H1 (cell line): ENCODE results near the gene GNG13. TPM values are rescaled to one million over a fixed set of nuclear protein-coding genes. Genes with fewer than 3 reads are reported as not detected.

Experiments
- CTCF ChIA-PET: fragments of 300-600 bp; sonication (Branson Sonifier 250); formaldehyde crosslinking; loops from one replicate; lab custom pipeline; 2021; ENCODE audit not compliant: partially characterized antibody; lab: Charles Lee
- POLR2A ChIA-PET: fragments of 300-600 bp; sonication (Branson Sonifier 250); formaldehyde crosslinking; loops from one replicate; lab custom pipeline; 2021; ENCODE audit warnings: inconsistent platforms; ENCODE audit not compliant: partially characterized antibody; lab: Charles Lee
- DNase-seq, 2 experiments: peaks; one replicate each; pipeline versions ENCODE4 v3.0.0 to v3.0.0-alpha.2; 2010 to 2022; ENCODE audit warnings: low spot score in 2 of 2, low read depth in 1 of 2, mixed read lengths in 1 of 2
- FAIRE-seq: peaks from 2 replicates; lab custom pipeline; 2011; peaks lifted over from hg19 to GRCh38; lab: Jason Lieb, UNC
- H2AFZ ChIP-seq: 2 replicates; pipeline ENCODE4 v1.8.1; 2012; ENCODE audit warnings: low read length, inconsistent platforms
- H2AK5ac ChIP-seq: 2 replicates; pipeline ENCODE4 v1.6.1; 2013; ENCODE audit warnings: low read depth, low read length
- H2BK120ac ChIP-seq: replicated peaks from 2 replicates; pipeline ENCODE3; 2013; ENCODE audit warnings: low read depth, low read length, inconsistent platforms
- H2BK12ac ChIP-seq: 2 replicates; pipeline ENCODE4 v1.6.1; 2013; ENCODE audit warnings: low read depth, low read length
- H2BK15ac ChIP-seq: 2 replicates; pipeline ENCODE4 v1.6.1; 2013; ENCODE audit warnings: low read length
- H2BK20ac ChIP-seq: 2 replicates; pipeline ENCODE4 v1.6.1; 2013; ENCODE audit warnings: low read length
- H2BK5ac ChIP-seq: 2 replicates; pipeline ENCODE4 v1.6.1; 2013; ENCODE audit warnings: low read depth, low read length
- H3K14ac ChIP-seq: 2 replicates; pipeline ENCODE4 v1.6.1; 2013; ENCODE audit warnings: inconsistent platforms; ENCODE audit not compliant: insufficient read length
- H3K18ac ChIP-seq: 2 replicates; pipeline ENCODE4 v1.6.1; 2013; ENCODE audit warnings: low read length; ENCODE audit errors: extremely low read depth
- H3K23ac ChIP-seq: 2 replicates; pipeline ENCODE4 v1.6.1; 2013; ENCODE audit warnings: inconsistent platforms; ENCODE audit not compliant: insufficient read length
- H3K23me2 ChIP-seq: 2 replicates; pipeline ENCODE4 v1.6.1; 2013; ENCODE audit warnings: low read depth, low read length
- H3K27ac ChIP-seq: 2 replicates; pipeline ENCODE4 v1.6.1; 2011; ENCODE audit warnings: low read depth, low read length, inconsistent platforms
- H3K27me3 ChIP-seq, 4 experiments: replicated peaks in 1 of 4; 1 replicate in 1 of 4; 2 replicates in 3 of 4; pipeline versions ENCODE4 v1.6.1 to v1.8.1; 2011 to 2013; ENCODE audit warnings: low read length in 3 of 4, mild to moderate bottlenecking in 3 of 4, inconsistent platforms in 2 of 4, mixed read lengths in 2 of 4, moderate library complexity in 1 of 4; ENCODE audit not compliant: control insufficient read depth in 3 of 4, insufficient read depth in 3 of 4; ENCODE audit errors: extremely low read depth in 1 of 4
- H3K36me3 ChIP-seq, 4 experiments: 2 replicates each; pipeline versions ENCODE4 v1.6.1 to v1.8.1; 2011 to 2013; ENCODE audit warnings: mild to moderate bottlenecking in 4 of 4, low read length in 3 of 4, moderate library complexity in 2 of 4, control low read depth in 1 of 4, inconsistent platforms in 1 of 4; ENCODE audit not compliant: insufficient read depth in 4 of 4, control insufficient read depth in 2 of 4
- H3K4ac ChIP-seq: replicated peaks from 2 replicates; pipeline ENCODE3; 2013; ENCODE audit warnings: low read length, low read depth, mixed read lengths, inconsistent platforms; ENCODE audit not compliant: insufficient read length
- H3K4me1 ChIP-seq, 4 experiments: replicated peaks in 1 of 4; 1 replicate in 1 of 4; 2 replicates in 3 of 4; pipeline versions ENCODE4 v1.6.1 to v1.8.1; 2011 to 2013; ENCODE audit warnings: low read length in 3 of 4, inconsistent platforms in 2 of 4, mixed read lengths in 1 of 4; ENCODE audit not compliant: insufficient read depth in 4 of 4, control insufficient read depth in 3 of 4
- H3K4me2 ChIP-seq, 2 experiments: 2 replicates each; pipeline versions ENCODE4 v1.6.1 to v1.8.1; 2011 to 2013; ENCODE audit warnings: low read depth in 2 of 2, low read length in 2 of 2, control low read depth in 1 of 2, inconsistent platforms in 1 of 2, mild to moderate bottlenecking in 1 of 2; ENCODE audit not compliant: insufficient read depth in 1 of 2
- H3K4me3 ChIP-seq, 4 experiments: fragments of 200-600, 300-600 bp in 1 of 4; sonication (generic), shearing (Covaris generic), sonication (Bioruptor Twin) in 1 of 4; 2 replicates each; pipeline versions ENCODE4 v1.5.1 to v1.8.1; 2011 to 2016; ENCODE audit warnings: low read length in 4 of 4, low read depth in 3 of 4, control low read depth in 2 of 4, inconsistent platforms in 2 of 4, mild to moderate bottlenecking in 2 of 4, mixed read lengths in 1 of 4, moderate library complexity in 1 of 4; ENCODE audit not compliant: insufficient read depth in 2 of 4; ENCODE audit errors: extremely low read depth in 1 of 4
- H3K56ac ChIP-seq: replicated peaks from 2 replicates; pipeline ENCODE3; 2013; ENCODE audit warnings: low read depth, mild to moderate bottlenecking, mixed read lengths, low read length, inconsistent platforms; ENCODE audit not compliant: insufficient read length
- H3K79me1 ChIP-seq: 2 replicates; pipeline ENCODE4 v1.6.1; 2013; ENCODE audit warnings: low read depth, low read length, control low read depth
- H3K79me2 ChIP-seq, 2 experiments: 2 replicates each; pipeline versions ENCODE4 v1.6.1 to v1.8.1; 2012 to 2013; ENCODE audit warnings: low read length in 2 of 2, mild to moderate bottlenecking in 2 of 2, inconsistent platforms in 1 of 2; ENCODE audit not compliant: insufficient read depth in 2 of 2, control insufficient read depth in 1 of 2
- H3K9ac ChIP-seq, 4 experiments: replicated peaks in 1 of 4; 1 replicate in 1 of 4; 2 replicates in 3 of 4; pipeline versions ENCODE4 v1.6.1 to v1.8.1; 2011 to 2013; ENCODE audit warnings: low read depth in 3 of 4, low read length in 3 of 4, control low read depth in 2 of 4, mild to moderate bottlenecking in 2 of 4, moderate library complexity in 2 of 4, inconsistent platforms in 1 of 4; ENCODE audit errors: extremely low read depth in 1 of 4
- H3K9me3 ChIP-seq, 2 experiments: 2 replicates each; pipeline versions ENCODE4 v1.6.1 to v1.8.1; 2012 to 2013; ENCODE audit warnings: mild to moderate bottlenecking in 2 of 2, moderate library complexity in 2 of 2, control low read depth in 1 of 2, inconsistent platforms in 1 of 2, low read depth in 1 of 2, low read length in 1 of 2, mixed read lengths in 1 of 2; ENCODE audit not compliant: insufficient read depth in 2 of 2
- H4K20me1 ChIP-seq, 2 experiments: replicated peaks in 1 of 2; 2 replicates each; pipeline versions ENCODE3 to v1.8.1; 2011 to 2013; ENCODE audit warnings: inconsistent platforms in 2 of 2, low read length in 2 of 2, mild to moderate bottlenecking in 1 of 2; ENCODE audit not compliant: insufficient read depth in 2 of 2, control insufficient read depth in 1 of 2
- H4K5ac ChIP-seq: 2 replicates; pipeline ENCODE4 v1.6.1; 2013; ENCODE audit warnings: low read length, low read depth, mixed read lengths, inconsistent platforms; ENCODE audit not compliant: insufficient read length
- H4K8ac ChIP-seq: 2 replicates; pipeline ENCODE4 v1.8.0; 2013; ENCODE audit warnings: mild to moderate bottlenecking, moderate library complexity, low read length, inconsistent platforms; ENCODE audit not compliant: insufficient read depth; ENCODE audit errors: extremely low read depth
- H4K91ac ChIP-seq: replicated peaks from 2 replicates; pipeline ENCODE3; 2013; ENCODE audit warnings: low read length, mixed read lengths, inconsistent platforms; ENCODE audit not compliant: insufficient read length
- ASH2L ChIP-seq: fragments of 200-600, 300-600 bp; sonication (generic); IDR thresholded peaks from one replicate; pipeline ENCODE4 v1.7.1; 2017; ENCODE audit warnings: low read length
- BRCA1 ChIP-seq: IDR thresholded peaks from 2 replicates; pipeline ENCODE4 v1.6.1; 2012; ENCODE audit warnings: low read depth, low read length, improper control_type of control experiment
- EP300 ChIP-seq, 2 experiments: IDR thresholded peaks; 1 replicate in 1 of 2; 2 replicates in 1 of 2; pipeline ENCODE4 v1.6.1; 2011 to 2012; ENCODE audit warnings: low read depth in 2 of 2, low read length in 2 of 2, mild to moderate bottlenecking in 2 of 2, borderline replicate concordance in 1 of 2, inconsistent platforms in 1 of 2, moderate library complexity in 1 of 2
- EZH2 ChIP-seq: fragments of 200-600 bp; sonication (generic); IDR thresholded peaks from 2 replicates; pipeline ENCODE4 v1.7.1; 2012; ENCODE audit warnings: low read depth, mild to moderate bottlenecking, moderate library complexity, low read length, inconsistent platforms; ENCODE audit not compliant: severe bottlenecking
- POLR2AphosphoS5 ChIP-seq: IDR thresholded peaks from 2 replicates; pipeline ENCODE4 v1.6.1; 2011; ENCODE audit warnings: low read depth, low read length
- RNF2 ChIP-seq: fragments of 200-900, 300-1000 bp; sonication (generic); IDR thresholded peaks from 2 replicates; pipeline ENCODE4 v1.7.1; 2016; ENCODE audit warnings: borderline replicate concordance, low read depth, mild to moderate bottlenecking, antibody characterized with exemption, low read length; ENCODE audit not compliant: poor library complexity, severe bottlenecking; ENCODE audit errors: missing control alignments
- RXRA ChIP-seq: IDR thresholded peaks from 2 replicates; pipeline ENCODE4 v1.6.1; 2011; ENCODE audit warnings: low read depth, mild to moderate bottlenecking, low read length, moderate library complexity; ENCODE audit not compliant: insufficient read depth
- SAP30 ChIP-seq: fragments of 300-600 bp; sonication (generic); IDR thresholded peaks from 2 replicates; pipeline ENCODE4 v1.7.1; 2012; ENCODE audit warnings: low read length, moderate library complexity, mild to moderate bottlenecking, inconsistent platforms; ENCODE audit not compliant: insufficient read depth, insufficient replicate concordance
- SRF ChIP-seq: IDR thresholded peaks from 2 replicates; pipeline ENCODE4 v1.6.1; 2011; ENCODE audit warnings: mild to moderate bottlenecking, low read depth, low read length, moderate library complexity
- TAF7 ChIP-seq: optimal IDR thresholded peaks from 2 replicates; pipeline ENCODE3; 2011; ENCODE audit warnings: low read depth, mild to moderate bottlenecking, inconsistent platforms, low read length, moderate library complexity, borderline replicate concordance
- ZNF274 ChIP-seq: IDR thresholded peaks from 2 replicates; pipeline ENCODE4 v1.7.0; 2012; ENCODE audit warnings: low read length, borderline replicate concordance; ENCODE audit errors: extremely low read depth
- WGBS, 2 experiments: shearing (Covaris generic) in 1 of 2; methylation state at CpG; one replicate each; pipeline versions ENCODE4 v1.1.6 to v1.1.7; 2013 to 2015; ENCODE audit warnings: low lambda C conversion rate in 2 of 2, mixed read lengths in 2 of 2, inconsistent platforms in 1 of 2, low coverage in 1 of 2, missing lambda C conversion rate in 1 of 2; ENCODE audit not compliant: insufficient replicate concordance in 2 of 2, insufficient coverage in 1 of 2, insufficient read length in 1 of 2; ENCODE audit errors: extremely low coverage in 1 of 2, missing lambda C conversion rate in 1 of 2; 5-methylcytosine and 5-hydroxymethylcytosine counted together
- polyA plus RNA-seq, 7 experiments: library from polyadenylated mRNA; depleted of rRNA in 3 of 7; stranded (reverse) in 5 of 7; unstranded in 2 of 7; fragments of >200 nt in 5 of 7; fragments of 200-250 nt in 2 of 7; gene quantifications; 1 replicate in 5 of 7; 2 replicates in 1 of 7; 4 replicates in 1 of 7; pipeline versions ENCODE4 v1.2.1 to v1.2.3, GENCODE V29; 2011 to 2013; ENCODE audit warnings: missing spikeins in 2 of 7, mixed read lengths in 2 of 7
- total RNA-seq: library from RNA; stranded (reverse); fragmentation: NEBNext Ultra II Directional; extraction: Animal tissue kit (Norgen Biotek cat#: 25700); gene quantifications from 2 replicates; pipeline ENCODE4 v1.2.1, GENCODE V29; 2021
- TF ChIP-seq, protein P1 (sequence below): IDR thresholded peaks from 2 replicates; pipeline ENCODE4 v1.6.1; 2011; ENCODE audit warnings: low read length, improper control_type of control experiment

GNG13 gene
- total and polyA plus RNA-seq, 2 of the 8 experiments (the other 6 are each of a cell fraction or from before 2014, with no cell fraction given): not detected

DNA sequence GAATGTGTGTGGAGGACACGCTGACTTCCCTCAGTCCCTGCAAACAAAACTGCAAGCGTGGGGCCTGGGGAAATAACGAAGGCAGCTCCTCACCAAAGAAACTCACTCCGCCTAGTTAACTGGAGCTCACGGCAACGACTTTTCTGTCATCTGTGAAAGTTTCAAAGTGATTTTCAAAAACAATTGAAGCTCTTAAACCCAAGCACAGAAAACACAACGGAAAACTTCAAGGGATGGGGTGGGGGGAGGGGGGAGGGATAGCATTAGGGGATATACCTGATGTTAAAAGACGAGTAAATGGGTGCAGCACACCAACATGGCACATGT lies 3.2 kb upstream of the GNG13 start:
- H2BK20ac ChIP-seq: no peak overlapping the region
- ChIA-PET POLR2A (interaction anchor here (0.8 to 5.6 kb wide), 13 partner anchors 9 to 406 kb away, joined by 3 to 55 read pairs (median 3); partner anchors contain the start of genes ANTKMT, CCDC78, CIAO3 and HAGHL), CTCF (interaction anchor here (0.5 to 3.9 kb wide), 10 partner anchors 8 to 767 kb away, joined by 3 to 24 read pairs (median 4); no protein-coding TSS in a partner anchor)
- H3K79me1 ChIP-seq: no peaks in the 10 kb centered on the region
- 71% methylated on average over 8 of the region's 8 CpGs; no CpG with 5 or more reads in 1 of the 2 experiments for WGBS, 2 experiments
- no peak overlapping the region for H2BK5ac ChIP-seq
- peaks cover 0 to 19% (median 7%) of the 10 kb centered on the region in 4 experiments; a peak in 6 of 7 replicates for H3K4me1 ChIP-seq
- H3K4ac ChIP-seq: no peak overlapping the region
- no peak overlapping the region for H2BK15ac ChIP-seq
- H3K27me3 ChIP-seq: peaks cover 1 to 45% (median 30%) of the 10 kb centered on the region in 4 experiments
- no peak overlapping the region for H3K14ac ChIP-seq
- H3K27ac ChIP-seq: no peak overlapping the region
- no peak overlapping the region for H3K23ac ChIP-seq
- H3K56ac ChIP-seq: no peak overlapping the region
- FAIRE-seq (no peak), DNase-seq (no peak)
- H2BK12ac ChIP-seq: no peak overlapping the region
- no peak overlapping the region for H3K4me2 ChIP-seq
- H3K23me2 ChIP-seq: peaks cover 3% of the 10 kb centered on the region; the same call in 1 of the 2 replicates
- H2AFZ ChIP-seq: no peak overlapping the region
- no peak overlapping the region for H3K18ac ChIP-seq
- H3K9me3 ChIP-seq: no peaks in the 10 kb centered on the region
- H4K8ac ChIP-seq: no peak overlapping the region
- no peak overlapping the region for H4K91ac ChIP-seq
- H4K20me1 ChIP-seq: peaks cover 3 to 10% of the 10 kb centered on the region in 2 experiments
- H3K36me3 ChIP-seq: no peaks in the 10 kb centered on the region
- peaks cover 0 to 5% of the 10 kb centered on the region in 2 experiments; a peak in 1 of 4 replicates for H3K79me2 ChIP-seq
- no peak overlapping the region for H2BK120ac ChIP-seq
- H3K4me3 ChIP-seq: no peak overlapping the region
- H3K9ac ChIP-seq: no peak overlapping the region
- H4K5ac ChIP-seq: no peak overlapping the region
- H2AK5ac ChIP-seq: no peak overlapping the region
- TF ChIP-seq ASH2L (no peak), RXRA (no peak), EP300 (IDR thresholded peaks at IDR 0.05; ENCODE audit: borderline replicate concordance in 1 of 2, low read depth in 2 of 2, low read length in 2 of 2) (no peak), ZNF274 (no peak), POLR2AphosphoS5 (no peak), SRF (no peak), EZH2 (no peak), RNF2 (no peak), SAP30 (no peak), BRCA1 (no peak), TAF7 (no peak)
- TF ChIP-seq, protein P1, sequence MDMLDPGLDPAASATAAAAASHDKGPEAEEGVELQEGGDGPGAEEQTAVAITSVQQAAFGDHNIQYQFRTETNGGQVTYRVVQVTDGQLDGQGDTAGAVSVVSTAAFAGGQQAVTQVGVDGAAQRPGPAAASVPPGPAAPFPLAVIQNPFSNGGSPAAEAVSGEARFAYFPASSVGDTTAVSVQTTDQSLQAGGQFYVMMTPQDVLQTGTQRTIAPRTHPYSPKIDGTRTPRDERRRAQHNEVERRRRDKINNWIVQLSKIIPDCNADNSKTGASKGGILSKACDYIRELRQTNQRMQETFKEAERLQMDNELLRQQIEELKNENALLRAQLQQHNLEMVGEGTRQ: no peak
